ENCODE measurements around the gene SLC35F2. TPM values are rescaled to one million over a fixed set of nuclear protein-coding genes. Genes with fewer than 3 reads are reported as not detected.
"Not testable (repeated sequence)": the region's sequence is repeated elsewhere in the genome, so short reads cannot be mapped to it uniquely, and the experiment has no call there.

The SLC35F2 gene
- total RNA-seq, 1 experiment from 2014 or later, result 35.7 TPM

GRCh38 chr11:107836851-107837250 is 21.7 kb downstream of the SLC35F2 start:
- H3K4me2 ChIP-seq, result no peak overlapping the region
- peaks cover 7% of the 10 kb centered on the region; the same call in 1 of the 2 replicates for H4K20me1 ChIP-seq (ENCODE audit: insufficient read depth)
- H3K36me3 ChIP-seq (ENCODE audit: low read depth), result peaks cover 3% of the 10 kb centered on the region; the same call in 1 of the 2 replicates
- intact Hi-C loops (cut with micrococcal nuclease; ENCODE audit: unreplicated experiment), result no loop called here
- H3F3A ChIP-seq (ENCODE audit: insufficient read depth, low read depth), result peaks cover 39% of the 10 kb centered on the region
- H3K27me3 ChIP-seq (ENCODE audit: insufficient read depth, low read depth), result no peaks in the 10 kb centered on the region
- ChIA-PET POLR2A (ENCODE audit: unreplicated experiment) (no interaction called here), CTCF (no interaction called here)
- TF ChIP-seq EZH2 (IDR thresholded peaks at IDR 0.05; ENCODE audit: low read depth) (no peak), CTCF (conservative IDR thresholded peaks at IDR 0.05) (no peak)
- H3K27ac ChIP-seq, result no peak overlapping the region
- H2AFZ ChIP-seq, result no peak overlapping the region
- DNase-seq, result no peak
- BruUV-seq (replicated peaks), result no TSS peak
- peaks cover 67% of the 10 kb centered on the region for H3K4me1 ChIP-seq (replicated peaks; ENCODE audit: insufficient read depth)
- peaks cover 88% of the 10 kb centered on the region for H3K79me2 ChIP-seq (ENCODE audit: low read depth)
- no peak overlapping the region for H3K4me3 ChIP-seq
- H3K9me2 ChIP-seq (ENCODE audit: insufficient read depth), result no peaks in the 10 kb centered on the region
- H3K9me3 ChIP-seq (ENCODE audit: insufficient read depth, low read depth), result no peaks in the 10 kb centered on the region

GRCh38 chr11:107834995-107835394 is 23.6 kb downstream of the SLC35F2 start:
- Histone ChIP-seq H3F3A (ENCODE audit: insufficient read depth, low read depth) (peaks cover 42% of the 10 kb centered on the region), H3K27me3 (ENCODE audit: insufficient read depth, low read depth) (no peaks in the 10 kb centered on the region), H3K79me2 (ENCODE audit: low read depth) (peaks cover 99% of the 10 kb centered on the region), H3K27ac (no peak overlapping the region), H3K9me2 (ENCODE audit: insufficient read depth) (no peaks in the 10 kb centered on the region), H3K4me1 (replicated peaks; ENCODE audit: insufficient read depth) (peaks cover 70% of the 10 kb centered on the region), H3K36me3 (ENCODE audit: low read depth) (peaks cover 3% of the 10 kb centered on the region; the same call in 1 of the 2 replicates), H3K4me3 (no peak overlapping the region), H3K4me2 (no peak overlapping the region), H3K9me3 (ENCODE audit: insufficient read depth, low read depth) (no peaks in the 10 kb centered on the region), H4K20me1 (ENCODE audit: insufficient read depth) (peaks cover 7% of the 10 kb centered on the region; the same call in 1 of the 2 replicates), H2AFZ (no peak overlapping the region)
- TF ChIP-seq EZH2 (IDR thresholded peaks at IDR 0.05; ENCODE audit: low read depth) (no peak), CTCF (conservative IDR thresholded peaks at IDR 0.05) (no peak)
- ChIA-PET CTCF (no interaction called here), POLR2A (ENCODE audit: unreplicated experiment) (no interaction called here)
- BruUV-seq (replicated peaks), result no TSS peak
- intact Hi-C loops (cut with micrococcal nuclease; ENCODE audit: unreplicated experiment), result no loop called here
- DNase-seq, result no peak

- intact Hi-C loops (cut with micrococcal nuclease; ENCODE audit: unreplicated experiment); BruUV-seq (replicated peaks); H3K9me2 ChIP-seq (ENCODE audit: insufficient read depth); H3K4me2 ChIP-seq; POLR2A ChIA-PET (ENCODE audit: unreplicated experiment); CTCF ChIA-PET; DNase-seq; H4K20me1 ChIP-seq (ENCODE audit: insufficient read depth); H3K4me3 ChIP-seq; H2AFZ ChIP-seq; H3K36me3 ChIP-seq (ENCODE audit: low read depth); H3K27me3 ChIP-seq (ENCODE audit: insufficient read depth, low read depth); H3K9me3 ChIP-seq (ENCODE audit: insufficient read depth, low read depth): not testable (repeated sequence)
- Histone ChIP-seq H3K27ac (peak overlapping the region; percentile 10; the same call in 1 of the 2 replicates), H3K4me1 (replicated peaks; ENCODE audit: insufficient read depth) (peaks cover 70% of the 10 kb centered on the region), H3K79me2 (ENCODE audit: low read depth) (peaks cover 99% of the 10 kb centered on the region), H3F3A (ENCODE audit: insufficient read depth, low read depth) (peaks cover 34% of the 10 kb centered on the region)
These were observed 24.7 kb downstream of the SLC35F2 start for GRCh38 chr11:107833926-107834325.
